Measurements from ENCODE around the gene MMP25.

Gene MMP25

GRCh38 chr16:3097266-3097665 is 50.9 kb downstream of the MMP25 start:
- no peak for DNase-seq

GRCh38 chr16:3098459-3099394 is 52.4 kb downstream of the MMP25 start, which contains the start of gene ZSCAN10:
TSS of gene ZSCAN10 (minus strand) at chr16:3099294. CDS start at chr16:3092937, 6,357 bp downstream.
- no peak for DNase-seq

- DNase-seq: no peak
These were observed 53.0 kb downstream of the MMP25 start for GRCh38 chr16:3099395-3099731.

- peak; percentile 98 for DNase-seq
These were observed 53.6 kb downstream of the MMP25 start for GRCh38 chr16:3099732-3100499.

GRCh38 chr16:3101018-3101840 is 54.9 kb downstream of the MMP25 start:
- DNase-seq: peak; percentile 68

GRCh38 chr16:3101841-3102470 is 55.6 kb downstream of the MMP25 start:
- DNase-seq: no peak

- DNase-seq: peak; percentile 95
These were observed 60.0 kb downstream of the MMP25 start for GRCh38 chr16:3106205-3106928.
